ENCODE results near the gene ITPR2. TPM values are rescaled to one million over a fixed set of nuclear protein-coding genes. Genes with fewer than 3 reads are reported as not detected.

ITPR2 gene
- total RNA-seq, 4 donors from 2014 or later, result 32.6 to 49.8 (median 39.9) TPM

DNA sequence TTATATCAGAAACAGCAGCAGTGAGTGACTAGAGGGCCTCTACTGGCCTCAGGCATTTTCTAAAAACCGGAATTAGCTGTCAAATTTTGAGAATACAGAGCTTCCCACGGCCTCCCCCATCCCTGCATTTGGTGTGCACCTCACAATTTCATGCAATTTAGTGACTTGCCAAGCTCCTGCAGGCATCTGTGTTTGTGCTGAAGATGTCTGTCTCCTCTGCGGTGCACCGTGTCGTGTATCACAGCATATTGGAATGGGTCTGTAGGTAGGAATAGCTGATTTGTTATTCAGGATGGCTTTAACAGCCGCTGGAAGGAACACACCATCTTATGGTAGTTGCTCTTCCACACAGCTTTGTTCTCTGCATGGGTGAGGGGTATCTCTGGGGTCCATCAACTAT is 497.3 kb downstream of the ITPR2 start:
- Histone ChIP-seq H3K4me3 (no peak overlapping the region), H3K36me3 (peaks cover 0 to 8% (median 0%) of the 10 kb centered on the region in 3 donors), H3K9me3 (no peaks in the 10 kb centered on the region), H3K27ac (no peak overlapping the region), H3K27me3 (no peaks in the 10 kb centered on the region), H3K4me1 (peaks cover 0 to 23% (median 0%) of the 10 kb centered on the region in 4 donors)
- DNase-seq (ENCODE audit: low spot score in 2 of 2), result no peak
- TF ChIP-seq CTCF (IDR thresholded peaks at IDR 0.05) (no peak), EP300 (IDR thresholded peaks at IDR 0.05) (no peak), POLR2A (IDR thresholded peaks at IDR 0.05) (no peak)
- WGBS, 2 donors, result 83 to 89% methylated on average over 6 of the region's 6 CpGs

- TF ChIP-seq EP300 (IDR thresholded peaks at IDR 0.05), result peak in 1 of 2 donors; percentile 84
- TF ChIP-seq CTCF (IDR thresholded peaks at IDR 0.05), result no peak
- H3K4me1 ChIP-seq, result peaks cover 0 to 14% (median 0%) of the 10 kb centered on the region in 4 donors
- peak in 1 of 2 donors; percentile 31 for DNase-seq (ENCODE audit: low spot score in 2 of 2)
- no peaks in the 10 kb centered on the region for H3K9me3 ChIP-seq
- WGBS, 2 donors, result 76 to 80% methylated on average over 6 of the region's 6 CpGs
- H3K27ac ChIP-seq, result peak overlapping the region in 1 of 4 donors; percentile 32
- H3K36me3 ChIP-seq, result peaks cover 0 to 8% (median 0%) of the 10 kb centered on the region in 3 donors
- no peak overlapping the region for H3K4me3 ChIP-seq
- H3K27me3 ChIP-seq, result no peaks in the 10 kb centered on the region
Observed at GRCh38 chr12:26334621-26335124, 498.3 kb downstream of the ITPR2 start.

DNA sequence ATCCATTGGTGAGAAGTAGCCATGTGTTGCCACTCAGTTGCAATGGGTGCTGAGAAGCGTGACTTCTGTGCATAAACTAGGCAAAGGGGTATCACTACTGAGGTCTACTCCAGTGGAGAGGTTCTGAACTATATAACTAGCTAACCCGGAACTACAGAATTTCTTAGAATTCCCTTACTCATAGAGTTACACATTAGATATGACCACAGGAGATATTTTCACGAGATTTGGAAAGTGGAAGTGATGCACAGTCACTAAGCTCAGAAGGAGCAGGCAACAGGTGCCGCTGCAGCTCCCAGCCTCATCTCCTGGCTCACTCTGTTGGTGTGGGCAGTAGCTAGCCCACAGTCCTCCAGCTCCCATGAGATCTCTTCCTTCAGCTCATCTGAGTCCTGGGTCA is 501.0 kb downstream of the ITPR2 start:
- Histone ChIP-seq H3K27me3 (no peaks in the 10 kb centered on the region), H3K27ac (no peak overlapping the region), H3K36me3 (no peaks in the 10 kb centered on the region), H3K4me1 (no peaks in the 10 kb centered on the region), H3K9me3 (no peaks in the 10 kb centered on the region), H3K4me3 (no peak overlapping the region)
- WGBS, 2 donors, result 93 to 98% methylated on average over 4 of the region's 4 CpGs
- DNase-seq (ENCODE audit: low spot score in 2 of 2), result no peak
- TF ChIP-seq CTCF (IDR thresholded peaks at IDR 0.05) (no peak), EP300 (IDR thresholded peaks at IDR 0.05) (no peak), POLR2A (IDR thresholded peaks at IDR 0.05) (no peak)

DNA sequence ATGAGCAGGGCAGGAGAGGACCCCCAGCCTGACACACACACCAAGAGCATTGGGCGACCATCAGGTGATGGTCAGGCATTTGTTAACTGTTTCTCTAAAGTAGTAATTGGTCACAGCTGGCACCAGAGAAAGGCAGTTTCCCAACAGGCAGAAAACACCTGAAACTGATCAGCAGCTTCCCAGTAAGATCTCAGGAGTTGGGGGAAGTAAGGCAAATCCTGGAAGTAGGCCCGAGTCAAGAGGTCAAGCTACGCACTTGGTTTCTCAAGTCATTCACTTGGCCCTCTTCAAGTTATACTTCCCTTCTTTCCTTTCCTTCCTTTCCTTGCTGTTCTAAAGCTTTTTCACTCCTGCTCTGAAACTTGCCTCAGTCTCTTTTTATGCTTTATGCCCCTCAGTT is 501.9 kb downstream of the ITPR2 start:
- Histone ChIP-seq H3K36me3 (no peaks in the 10 kb centered on the region), H3K9me3 (no peaks in the 10 kb centered on the region), H3K27me3 (no peaks in the 10 kb centered on the region), H3K27ac (no peak overlapping the region), H3K4me1 (no peaks in the 10 kb centered on the region), H3K4me3 (no peak overlapping the region)
- WGBS, 2 donors, result 70 to 77% methylated on average over 3 of the region's 3 CpGs
- TF ChIP-seq CTCF (IDR thresholded peaks at IDR 0.05) (no peak), POLR2A (IDR thresholded peaks at IDR 0.05) (no peak), EP300 (IDR thresholded peaks at IDR 0.05) (no peak)
- DNase-seq (ENCODE audit: low spot score in 2 of 2), result no peak

DNA sequence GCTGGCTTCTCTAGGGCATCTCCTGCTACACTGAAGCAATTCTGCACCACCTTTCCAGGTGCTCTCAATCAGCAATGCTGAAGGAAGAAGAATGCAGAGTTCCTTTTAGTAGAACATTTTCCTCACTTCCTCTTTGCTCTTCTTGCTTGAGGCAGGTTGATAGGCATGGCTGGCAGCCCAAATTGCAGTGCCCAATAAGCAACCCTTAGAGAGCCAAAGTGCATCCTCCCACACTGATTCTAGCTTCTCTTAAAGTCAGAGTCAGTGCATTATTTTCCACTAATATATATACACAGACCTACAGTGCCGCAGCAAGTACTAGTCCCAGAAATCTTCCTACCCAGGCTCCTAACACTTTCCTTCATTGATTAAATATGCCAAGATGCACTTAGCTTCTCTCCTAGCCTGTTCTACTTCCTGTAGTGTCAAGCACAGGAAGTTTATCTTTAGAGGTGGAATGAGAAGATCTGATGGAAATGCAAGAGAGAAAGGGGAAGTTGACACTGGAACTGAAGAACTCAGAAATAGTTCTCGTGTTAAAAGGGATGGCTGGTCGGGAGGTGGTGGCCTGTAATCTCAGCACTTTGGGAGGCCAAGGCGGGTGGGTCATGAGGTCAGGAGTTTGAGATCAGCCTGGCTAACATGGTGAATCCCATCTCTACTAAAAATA is 504.9 kb downstream of the ITPR2 start:
- Histone ChIP-seq H3K4me3 (no peak overlapping the region), H3K27ac (no peak overlapping the region), H3K36me3 (no peaks in the 10 kb centered on the region), H3K9me3 (no peaks in the 10 kb centered on the region), H3K4me1 (no peaks in the 10 kb centered on the region), H3K27me3 (no peaks in the 10 kb centered on the region)
- 82 to 94% methylated on average over 4 of the region's 4 CpGs for WGBS, 2 donors
- TF ChIP-seq POLR2A (IDR thresholded peaks at IDR 0.05) (no peak), EP300 (IDR thresholded peaks at IDR 0.05) (peak in 1 of 2 donors; percentile 12), CTCF (IDR thresholded peaks at IDR 0.05) (no peak)
- no peak for DNase-seq (ENCODE audit: low spot score in 2 of 2)

Measured in tibial nerve (tissue), 4 donors.